Stimulated activated naive CD4-positive, alpha-beta T cell treated with Interleukin-2 at 50 U/mL for 16 hours (primary cell): ENCODE results near the gene CLCN3.
"Not testable (repeated sequence)": the region's sequence is repeated elsewhere in the genome, so short reads cannot be mapped to it uniquely, and the experiment has no call there.

Source experiments
- DNase-seq: peaks from one replicate; lab custom pipeline; 2025; lab: John Stamatoyannopoulos, UW

Gene CLCN3

GRCh38 chr4:169657470-169658107 lies 37.2 kb downstream of the CLCN3 start:
- no peak for DNase-seq

GRCh38 chr4:169658196-169658595 lies 37.8 kb downstream of the CLCN3 start:
- no peak for DNase-seq

- no peak for DNase-seq
These were observed 38.8 kb downstream of the CLCN3 start for GRCh38 chr4:169658975-169659715.

- DNase-seq = peak; percentile 56
These were observed 39.6 kb downstream of the CLCN3 start for GRCh38 chr4:169659716-169660670.

- no peak for DNase-seq
These were observed 40.6 kb downstream of the CLCN3 start for GRCh38 chr4:169660929-169661328.

- no peak for DNase-seq
These were observed 41.4 kb downstream of the CLCN3 start for GRCh38 chr4:169661761-169662160.

- DNase-seq = no peak
These were observed 41.8 kb downstream of the CLCN3 start for GRCh38 chr4:169662206-169662605.

GRCh38 chr4:169663402-169663801 lies 43.0 kb downstream of the CLCN3 start:
- DNase-seq = no peak

- no peak for DNase-seq
These were observed 43.5 kb downstream of the CLCN3 start for GRCh38 chr4:169663831-169664230.

GRCh38 chr4:169664615-169665014 lies 44.2 kb downstream of the CLCN3 start:
- DNase-seq = no peak

GRCh38 chr4:169665046-169665737 lies 44.8 kb downstream of the CLCN3 start:
- no peak for DNase-seq

GRCh38 chr4:169668069-169668721 lies 47.8 kb downstream of the CLCN3 start:
- DNase-seq = no peak

GRCh38 chr4:169675825-169676224 lies 55.4 kb downstream of the CLCN3 start:
- no peak for DNase-seq

- no peak for DNase-seq
These were observed 56.9 kb downstream of the CLCN3 start for GRCh38 chr4:169677150-169677748.

- DNase-seq = not testable (repeated sequence)
These were observed 58.1 kb downstream of the CLCN3 start for GRCh38 chr4:169678486-169678885.

GRCh38 chr4:169678951-169679591 lies 58.7 kb downstream of the CLCN3 start:
- DNase-seq = not testable (repeated sequence)

- no peak for DNase-seq
These were observed 62.1 kb downstream of the CLCN3 start for GRCh38 chr4:169682372-169683047.

- DNase-seq = no peak
These were observed 69.3 kb downstream of the CLCN3 start for GRCh38 chr4:169689681-169690080.

- no peak for DNase-seq
These were observed 70.4 kb downstream of the CLCN3 start for GRCh38 chr4:169690787-169691186.

GRCh38 chr4:169698331-169698730 lies 78.0 kb downstream of the CLCN3 start:
- DNase-seq = no peak
